H1 (cell line): ENCODE measurements around the gene VPS37C. TPM values are rescaled to one million over a fixed set of nuclear protein-coding genes. Genes with fewer than 3 reads are reported as not detected.

Source experiments
- CTCF ChIA-PET: fragments of 300-600 bp; sonication (Branson Sonifier 250); formaldehyde crosslinking; loops from one replicate; lab custom pipeline; 2021; ENCODE audit not compliant: partially characterized antibody; lab: Charles Lee
- POLR2A ChIA-PET: fragments of 300-600 bp; sonication (Branson Sonifier 250); formaldehyde crosslinking; loops from one replicate; lab custom pipeline; 2021; ENCODE audit warnings: inconsistent platforms; ENCODE audit not compliant: partially characterized antibody; lab: Charles Lee
- DNase-seq, 2 experiments: peaks; one replicate each; pipeline versions ENCODE4 v3.0.0 to v3.0.0-alpha.2; 2010 to 2022; ENCODE audit warnings: low spot score in 2 of 2, low read depth in 1 of 2, mixed read lengths in 1 of 2
- FAIRE-seq: peaks from 2 replicates; lab custom pipeline; 2011; peaks lifted over from hg19 to GRCh38; lab: Jason Lieb, UNC
- H2AFZ ChIP-seq: 2 replicates; pipeline ENCODE4 v1.8.1; 2012; ENCODE audit warnings: low read length, inconsistent platforms
- H2AK5ac ChIP-seq: 2 replicates; pipeline ENCODE4 v1.6.1; 2013; ENCODE audit warnings: low read depth, low read length
- H2BK120ac ChIP-seq: replicated peaks from 2 replicates; pipeline ENCODE3; 2013; ENCODE audit warnings: low read depth, low read length, inconsistent platforms
- H2BK12ac ChIP-seq: 2 replicates; pipeline ENCODE4 v1.6.1; 2013; ENCODE audit warnings: low read depth, low read length
- H2BK15ac ChIP-seq: 2 replicates; pipeline ENCODE4 v1.6.1; 2013; ENCODE audit warnings: low read length
- H2BK20ac ChIP-seq: 2 replicates; pipeline ENCODE4 v1.6.1; 2013; ENCODE audit warnings: low read length
- H2BK5ac ChIP-seq: 2 replicates; pipeline ENCODE4 v1.6.1; 2013; ENCODE audit warnings: low read depth, low read length
- H3K14ac ChIP-seq: 2 replicates; pipeline ENCODE4 v1.6.1; 2013; ENCODE audit warnings: inconsistent platforms; ENCODE audit not compliant: insufficient read length
- H3K18ac ChIP-seq: 2 replicates; pipeline ENCODE4 v1.6.1; 2013; ENCODE audit warnings: low read length; ENCODE audit errors: extremely low read depth
- H3K23ac ChIP-seq: 2 replicates; pipeline ENCODE4 v1.6.1; 2013; ENCODE audit warnings: inconsistent platforms; ENCODE audit not compliant: insufficient read length
- H3K23me2 ChIP-seq: 2 replicates; pipeline ENCODE4 v1.6.1; 2013; ENCODE audit warnings: low read depth, low read length
- H3K27ac ChIP-seq: 2 replicates; pipeline ENCODE4 v1.6.1; 2011; ENCODE audit warnings: low read depth, low read length, inconsistent platforms
- H3K27me3 ChIP-seq, 4 experiments: replicated peaks in 1 of 4; 1 replicate in 1 of 4; 2 replicates in 3 of 4; pipeline versions ENCODE4 v1.6.1 to v1.8.1; 2011 to 2013; ENCODE audit warnings: low read length in 3 of 4, mild to moderate bottlenecking in 3 of 4, inconsistent platforms in 2 of 4, mixed read lengths in 2 of 4, moderate library complexity in 1 of 4; ENCODE audit not compliant: control insufficient read depth in 3 of 4, insufficient read depth in 3 of 4; ENCODE audit errors: extremely low read depth in 1 of 4
- H3K36me3 ChIP-seq, 4 experiments: 2 replicates each; pipeline versions ENCODE4 v1.6.1 to v1.8.1; 2011 to 2013; ENCODE audit warnings: mild to moderate bottlenecking in 4 of 4, low read length in 3 of 4, moderate library complexity in 2 of 4, control low read depth in 1 of 4, inconsistent platforms in 1 of 4; ENCODE audit not compliant: insufficient read depth in 4 of 4, control insufficient read depth in 2 of 4
- H3K4ac ChIP-seq: replicated peaks from 2 replicates; pipeline ENCODE3; 2013; ENCODE audit warnings: low read length, low read depth, mixed read lengths, inconsistent platforms; ENCODE audit not compliant: insufficient read length
- H3K4me1 ChIP-seq, 4 experiments: replicated peaks in 1 of 4; 1 replicate in 1 of 4; 2 replicates in 3 of 4; pipeline versions ENCODE4 v1.6.1 to v1.8.1; 2011 to 2013; ENCODE audit warnings: low read length in 3 of 4, inconsistent platforms in 2 of 4, mixed read lengths in 1 of 4; ENCODE audit not compliant: insufficient read depth in 4 of 4, control insufficient read depth in 3 of 4
- H3K4me2 ChIP-seq, 2 experiments: 2 replicates each; pipeline versions ENCODE4 v1.6.1 to v1.8.1; 2011 to 2013; ENCODE audit warnings: low read depth in 2 of 2, low read length in 2 of 2, control low read depth in 1 of 2, inconsistent platforms in 1 of 2, mild to moderate bottlenecking in 1 of 2; ENCODE audit not compliant: insufficient read depth in 1 of 2
- H3K4me3 ChIP-seq, 4 experiments: fragments of 200-600, 300-600 bp in 1 of 4; sonication (generic), shearing (Covaris generic), sonication (Bioruptor Twin) in 1 of 4; 2 replicates each; pipeline versions ENCODE4 v1.5.1 to v1.8.1; 2011 to 2016; ENCODE audit warnings: low read length in 4 of 4, low read depth in 3 of 4, control low read depth in 2 of 4, inconsistent platforms in 2 of 4, mild to moderate bottlenecking in 2 of 4, mixed read lengths in 1 of 4, moderate library complexity in 1 of 4; ENCODE audit not compliant: insufficient read depth in 2 of 4; ENCODE audit errors: extremely low read depth in 1 of 4
- H3K56ac ChIP-seq: replicated peaks from 2 replicates; pipeline ENCODE3; 2013; ENCODE audit warnings: low read depth, mild to moderate bottlenecking, mixed read lengths, low read length, inconsistent platforms; ENCODE audit not compliant: insufficient read length
- H3K79me1 ChIP-seq: 2 replicates; pipeline ENCODE4 v1.6.1; 2013; ENCODE audit warnings: low read depth, low read length, control low read depth
- H3K79me2 ChIP-seq, 2 experiments: 2 replicates each; pipeline versions ENCODE4 v1.6.1 to v1.8.1; 2012 to 2013; ENCODE audit warnings: low read length in 2 of 2, mild to moderate bottlenecking in 2 of 2, inconsistent platforms in 1 of 2; ENCODE audit not compliant: insufficient read depth in 2 of 2, control insufficient read depth in 1 of 2
- H3K9ac ChIP-seq, 4 experiments: replicated peaks in 1 of 4; 1 replicate in 1 of 4; 2 replicates in 3 of 4; pipeline versions ENCODE4 v1.6.1 to v1.8.1; 2011 to 2013; ENCODE audit warnings: low read depth in 3 of 4, low read length in 3 of 4, control low read depth in 2 of 4, mild to moderate bottlenecking in 2 of 4, moderate library complexity in 2 of 4, inconsistent platforms in 1 of 4; ENCODE audit errors: extremely low read depth in 1 of 4
- H3K9me3 ChIP-seq, 2 experiments: 2 replicates each; pipeline versions ENCODE4 v1.6.1 to v1.8.1; 2012 to 2013; ENCODE audit warnings: mild to moderate bottlenecking in 2 of 2, moderate library complexity in 2 of 2, control low read depth in 1 of 2, inconsistent platforms in 1 of 2, low read depth in 1 of 2, low read length in 1 of 2, mixed read lengths in 1 of 2; ENCODE audit not compliant: insufficient read depth in 2 of 2
- H4K20me1 ChIP-seq, 2 experiments: replicated peaks in 1 of 2; 2 replicates each; pipeline versions ENCODE3 to v1.8.1; 2011 to 2013; ENCODE audit warnings: inconsistent platforms in 2 of 2, low read length in 2 of 2, mild to moderate bottlenecking in 1 of 2; ENCODE audit not compliant: insufficient read depth in 2 of 2, control insufficient read depth in 1 of 2
- H4K5ac ChIP-seq: 2 replicates; pipeline ENCODE4 v1.6.1; 2013; ENCODE audit warnings: low read length, low read depth, mixed read lengths, inconsistent platforms; ENCODE audit not compliant: insufficient read length
- H4K8ac ChIP-seq: 2 replicates; pipeline ENCODE4 v1.8.0; 2013; ENCODE audit warnings: mild to moderate bottlenecking, moderate library complexity, low read length, inconsistent platforms; ENCODE audit not compliant: insufficient read depth; ENCODE audit errors: extremely low read depth
- H4K91ac ChIP-seq: replicated peaks from 2 replicates; pipeline ENCODE3; 2013; ENCODE audit warnings: low read length, mixed read lengths, inconsistent platforms; ENCODE audit not compliant: insufficient read length
- BCL11A ChIP-seq, 2 experiments: IDR thresholded peaks; one replicate each; pipeline ENCODE4 v1.6.1; 2011; ENCODE audit warnings: low read depth in 2 of 2, low read length in 2 of 2, mild to moderate bottlenecking in 2 of 2
- CTCF ChIP-seq, 3 experiments: IDR thresholded peaks; 1 replicate in 2 of 3; 2 replicates in 1 of 3; pipeline versions ENCODE4 v1.5.1 to v1.6.1; 2011; ENCODE audit warnings: low read length in 3 of 3, mild to moderate bottlenecking in 3 of 3, inconsistent platforms in 2 of 3, low read depth in 1 of 3, moderate library complexity in 1 of 3; ENCODE audit not compliant: insufficient read depth in 1 of 3; ENCODE audit errors: control extremely low read depth in 1 of 3
- MAFK ChIP-seq: IDR thresholded peaks from 2 replicates; pipeline ENCODE4 v1.6.1; 2012; ENCODE audit warnings: low read depth, mild to moderate bottlenecking, improper control_type of control experiment, low read length
- SP2 ChIP-seq: IDR thresholded peaks from 2 replicates; pipeline ENCODE4 v1.6.1; 2012; ENCODE audit warnings: mild to moderate bottlenecking, low read length, inconsistent platforms
- WGBS, 2 experiments: shearing (Covaris generic) in 1 of 2; methylation state at CpG; one replicate each; pipeline versions ENCODE4 v1.1.6 to v1.1.7; 2013 to 2015; ENCODE audit warnings: low lambda C conversion rate in 2 of 2, mixed read lengths in 2 of 2, inconsistent platforms in 1 of 2, low coverage in 1 of 2, missing lambda C conversion rate in 1 of 2; ENCODE audit not compliant: insufficient replicate concordance in 2 of 2, insufficient coverage in 1 of 2, insufficient read length in 1 of 2; ENCODE audit errors: extremely low coverage in 1 of 2, missing lambda C conversion rate in 1 of 2; 5-methylcytosine and 5-hydroxymethylcytosine counted together
- polyA plus RNA-seq, 7 experiments: library from polyadenylated mRNA; depleted of rRNA in 3 of 7; stranded (reverse) in 5 of 7; unstranded in 2 of 7; fragments of >200 nt in 5 of 7; fragments of 200-250 nt in 2 of 7; gene quantifications; 1 replicate in 5 of 7; 2 replicates in 1 of 7; 4 replicates in 1 of 7; pipeline versions ENCODE4 v1.2.1 to v1.2.3, GENCODE V29; 2011 to 2013; ENCODE audit warnings: missing spikeins in 2 of 7, mixed read lengths in 2 of 7
- total RNA-seq: library from RNA; stranded (reverse); fragmentation: NEBNext Ultra II Directional; extraction: Animal tissue kit (Norgen Biotek cat#: 25700); gene quantifications from 2 replicates; pipeline ENCODE4 v1.2.1, GENCODE V29; 2021

VPS37C gene
- total and polyA plus RNA-seq, 2 of the 8 experiments (the other 6 are each of a cell fraction or from before 2014, with no cell fraction given): 12.9 to 21.0 TPM

DNA sequence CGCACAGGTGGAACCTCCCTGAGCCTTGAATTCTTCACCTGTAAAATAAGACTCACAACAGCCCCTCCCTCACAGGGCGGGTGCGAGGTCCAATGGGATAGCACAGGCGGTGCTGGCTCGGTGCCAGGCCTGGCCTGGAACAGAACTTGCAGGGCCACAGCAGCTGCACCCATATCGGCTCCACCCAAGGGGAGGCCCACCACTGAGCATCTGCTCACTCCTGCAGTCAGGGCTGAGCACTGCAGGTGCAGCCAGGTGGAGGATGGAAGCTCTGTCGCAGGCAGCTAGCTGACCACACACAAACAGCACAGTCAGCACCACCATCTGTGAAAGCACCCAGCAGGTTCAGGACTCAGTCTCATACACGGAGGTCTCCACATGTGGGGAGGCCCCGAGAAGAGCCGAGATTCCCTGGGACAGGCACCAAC, 19.6 kb downstream of the VPS37C start:
- no peak overlapping the region for H3K56ac ChIP-seq
- H3K4ac ChIP-seq: no peak overlapping the region
- no peak for DNase-seq
- no peak overlapping the region for H3K27ac ChIP-seq
- H3K4me2 ChIP-seq: no peak overlapping the region
- H3K18ac ChIP-seq: no peak overlapping the region
- no peak overlapping the region for H2BK12ac ChIP-seq
- no peak overlapping the region for H2BK5ac ChIP-seq
- H3K79me2 ChIP-seq: peaks cover 0 to 21% of the 10 kb centered on the region in 2 experiments; a peak in 2 of 4 replicates
- no peaks in the 10 kb centered on the region for H3K27me3 ChIP-seq
- FAIRE-seq: no peak
- no peaks in the 10 kb centered on the region for H3K9me3 ChIP-seq
- no peak overlapping the region for H4K5ac ChIP-seq
- peaks cover 0 to 1% (median 0%) of the 10 kb centered on the region in 4 experiments; a peak in 3 of 7 replicates for H3K4me1 ChIP-seq
- no peak overlapping the region for H4K8ac ChIP-seq
- WGBS, 2 experiments: 90% methylated on average over 10 of the region's 10 CpGs; no CpG with 5 or more reads in 1 of the 2 experiments
- H3K9ac ChIP-seq: no peak overlapping the region
- H3K4me3 ChIP-seq: no peak overlapping the region
- no peaks in the 10 kb centered on the region for H3K23me2 ChIP-seq
- POLR2A ChIA-PET: no interaction called here
- H4K91ac ChIP-seq: no peak overlapping the region
- H3K79me1 ChIP-seq: peaks cover 9% of the 10 kb centered on the region; the same call in 1 of the 2 replicates
- H3K14ac ChIP-seq: no peak overlapping the region
- H2AK5ac ChIP-seq: no peak overlapping the region
- H2BK15ac ChIP-seq: no peak overlapping the region
- no peak overlapping the region for H3K23ac ChIP-seq
- TF ChIP-seq BCL11A (IDR thresholded peaks at IDR 0.05; ENCODE audit: low read depth in 2 of 2, low read length in 2 of 2) (no peak), CTCF (IDR thresholded peaks at IDR 0.05; ENCODE audit: control extremely low read depth in 1 of 3, insufficient read depth in 1 of 3, low read depth in 1 of 3, low read length in 3 of 3) (peak in 2 of 3 experiments; percentile 9 to 17; a peak in 2 of 4 replicates), MAFK (peak; percentile 62; the same call in 1 of the 2 replicates), SP2 (no peak)
- CTCF ChIA-PET: interaction anchor here (1.0 to 2.2 kb wide), 5 partner anchors 11 to 49 kb away, joined by 3 to 15 read pairs (median 6); partner anchors contain the start of gene VPS37C
- H2BK120ac ChIP-seq: no peak overlapping the region
- H3K36me3 ChIP-seq: peaks cover 0 to 3% (median 0%) of the 10 kb centered on the region in 4 experiments; a peak in 1 of 8 replicates
- H2BK20ac ChIP-seq: no peak overlapping the region
- H2AFZ ChIP-seq: no peak overlapping the region
- H4K20me1 ChIP-seq: peaks cover 13 to 18% of the 10 kb centered on the region in 2 experiments
